H9 (cell line): ENCODE measurements around the gene FAM193B. TPM values are rescaled to one million over a fixed set of nuclear protein-coding genes. Genes with fewer than 3 reads are reported as not detected.

ENCODE experiments used
- DNase-seq: peaks from one replicate; pipeline ENCODE4 v3.0.0-alpha.2; 2017
- H2AFZ ChIP-seq: one replicate; pipeline ENCODE4 v1.6.1; 2013; ENCODE audit warnings: mild to moderate bottlenecking, low read length, control low read depth, moderate library complexity
- H2AK5ac ChIP-seq: 2 replicates; pipeline ENCODE4 v1.6.1; 2013; ENCODE audit warnings: low read length, control low read depth, mixed read lengths; ENCODE audit not compliant: insufficient read length
- H2BK120ac ChIP-seq: one replicate; pipeline ENCODE4 v1.6.1; 2013; ENCODE audit warnings: low read depth, mild to moderate bottlenecking, low read length, control low read depth, inconsistent platforms; ENCODE audit not compliant: poor library complexity, severe bottlenecking
- H2BK12ac ChIP-seq: 2 replicates; pipeline ENCODE4 v1.6.1; 2013; ENCODE audit warnings: low read length, control low read depth, mixed read lengths, low read depth; ENCODE audit not compliant: insufficient read length
- H2BK15ac ChIP-seq: 2 replicates; pipeline ENCODE4 v1.6.1; 2013; ENCODE audit warnings: low read depth, low read length, control low read depth
- H2BK20ac ChIP-seq: one replicate; pipeline ENCODE4 v1.6.1; 2013; ENCODE audit warnings: low read depth, mild to moderate bottlenecking, low read length, control low read depth, inconsistent platforms; ENCODE audit not compliant: poor library complexity, severe bottlenecking
- H2BK5ac ChIP-seq: 2 replicates; pipeline ENCODE4 v1.6.1; 2013; ENCODE audit warnings: low read length, control low read depth, mixed read lengths; ENCODE audit not compliant: insufficient read length
- H3K14ac ChIP-seq: 2 replicates; pipeline ENCODE4 v1.6.1; 2013; ENCODE audit warnings: low read length, control low read depth; ENCODE audit not compliant: insufficient read depth
- H3K18ac ChIP-seq: 2 replicates; pipeline ENCODE4 v1.6.1; 2013; ENCODE audit warnings: low read depth, mild to moderate bottlenecking, mixed read lengths, low read length, control low read depth; ENCODE audit not compliant: insufficient read length
- H3K23ac ChIP-seq: 2 replicates; pipeline ENCODE4 v1.6.1; 2013; ENCODE audit warnings: low read length, control low read depth, mixed read lengths, low read depth; ENCODE audit not compliant: insufficient read length
- H3K23me2 ChIP-seq: 2 replicates; pipeline ENCODE4 v1.6.1; 2013; ENCODE audit warnings: low read depth, mild to moderate bottlenecking, mixed read lengths, low read length, control low read depth; ENCODE audit not compliant: insufficient read length, poor library complexity, severe bottlenecking
- H3K27ac ChIP-seq: 2 replicates; pipeline ENCODE4 v1.5.1; 2013; ENCODE audit warnings: low read length, control low read depth, mixed read lengths, low read depth; ENCODE audit not compliant: insufficient read length
- H3K27me3 ChIP-seq: 2 replicates; pipeline ENCODE4 v1.6.1; 2013; ENCODE audit warnings: low read length, control low read depth, inconsistent platforms; ENCODE audit not compliant: insufficient read depth
- H3K4ac ChIP-seq: 2 replicates; pipeline ENCODE4 v1.6.1; 2013; ENCODE audit warnings: low read depth, mild to moderate bottlenecking, control low read depth, inconsistent platforms, low read length, moderate library complexity
- H3K4me1 ChIP-seq: 2 replicates; pipeline ENCODE4 v1.6.1; 2013; ENCODE audit warnings: low read length, control low read depth, inconsistent platforms; ENCODE audit not compliant: insufficient read depth
- H3K4me2 ChIP-seq: 2 replicates; pipeline ENCODE4 v1.6.1; 2013; ENCODE audit warnings: low read length, control low read depth, mixed read lengths; ENCODE audit not compliant: insufficient read length, insufficient read depth
- H3K56ac ChIP-seq: 2 replicates; pipeline ENCODE4 v1.6.1; 2013; ENCODE audit warnings: low read depth, mild to moderate bottlenecking, mixed read lengths, low read length, control low read depth; ENCODE audit not compliant: insufficient read length
- H3K79me1 ChIP-seq: 2 replicates; pipeline ENCODE4 v1.6.1; 2013; ENCODE audit warnings: low read depth, mild to moderate bottlenecking, moderate library complexity, low read length, control low read depth, inconsistent platforms; ENCODE audit not compliant: insufficient read depth, poor library complexity, severe bottlenecking
- H3K79me2 ChIP-seq: 2 replicates; pipeline ENCODE4 v1.6.1; 2013; ENCODE audit warnings: low read length, control low read depth, inconsistent platforms; ENCODE audit not compliant: insufficient read depth
- H3K9ac ChIP-seq: 2 replicates; pipeline ENCODE4 v1.6.1; 2013; ENCODE audit warnings: low read length, control low read depth, mixed read lengths; ENCODE audit not compliant: insufficient read length; ENCODE audit errors: extremely low read depth
- H3K9me3 ChIP-seq: one replicate; pipeline ENCODE4 v1.6.1; 2013; ENCODE audit warnings: low read depth, low read length, inconsistent platforms; ENCODE audit not compliant: control insufficient read depth
- H3T11ph ChIP-seq: one replicate; pipeline ENCODE4 v1.6.1; 2013; ENCODE audit warnings: mild to moderate bottlenecking, low read length, control low read depth, inconsistent platforms
- H4K20me1 ChIP-seq: one replicate; pipeline ENCODE4 v1.6.1; 2013; ENCODE audit not compliant: control insufficient read depth, insufficient read length, insufficient read depth
- H4K5ac ChIP-seq: 2 replicates; pipeline ENCODE4 v1.6.1; 2013; ENCODE audit warnings: low read depth, mild to moderate bottlenecking, mixed read lengths, low read length, control low read depth; ENCODE audit not compliant: insufficient read length
- H4K8ac ChIP-seq: replicated peaks from 2 replicates; pipeline ENCODE4 v1.6.1; 2013; ENCODE audit warnings: low read length, control low read depth, mixed read lengths, low read depth; ENCODE audit not compliant: insufficient read length
- H4K91ac ChIP-seq: 2 replicates; pipeline ENCODE4 v1.6.1; 2013; ENCODE audit warnings: low read depth, mild to moderate bottlenecking, moderate library complexity, mixed read lengths, low read length, control low read depth; ENCODE audit not compliant: insufficient read length
- H3K27ac Mint-ChIP-seq, 3 experiments: 2 replicates in 2 of 3; 3 replicates in 1 of 3; pipeline ENCODE4 v1.8.0; 2020 to 2021; ENCODE audit warnings: mixed read lengths in 3 of 3, mild to moderate bottlenecking in 1 of 3, moderate library complexity in 1 of 3
- H3K27me3 Mint-ChIP-seq: 2 replicates; pipeline ENCODE4 v1.8.0; 2021; ENCODE audit warnings: low read depth, mild to moderate bottlenecking, moderate library complexity, mixed read lengths
- H3K36me3 Mint-ChIP-seq, 3 experiments: 2 replicates in 2 of 3; 3 replicates in 1 of 3; pipeline ENCODE4 v1.8.0; 2020 to 2021; ENCODE audit warnings: low read depth in 3 of 3, mixed read lengths in 3 of 3; ENCODE audit not compliant: insufficient read depth in 1 of 3
- H3K4me1 Mint-ChIP-seq, 2 experiments: 2 replicates each; pipeline ENCODE4 v1.8.0; 2020; ENCODE audit warnings: mixed read lengths in 2 of 2
- H3K4me3 Mint-ChIP-seq, 2 experiments: 2 replicates in 1 of 2; 3 replicates in 1 of 2; pipeline ENCODE4 v1.8.0; 2020 to 2021; ENCODE audit warnings: mild to moderate bottlenecking in 2 of 2, mixed read lengths in 2 of 2, moderate library complexity in 1 of 2
- H3K9me3 Mint-ChIP-seq, 2 experiments: 2 replicates in 1 of 2; 3 replicates in 1 of 2; pipeline ENCODE4 v1.8.0; 2020; ENCODE audit warnings: mild to moderate bottlenecking in 2 of 2, mixed read lengths in 2 of 2, moderate library complexity in 1 of 2
- WGBS: extraction: QIAGEN DNeasy Blood & Tissue Kit; methylation state at CpG from one replicate; pipeline ENCODE4 v1.1.7; 2013; ENCODE audit warnings: missing lambda C conversion rate, low lambda C conversion rate, mixed read lengths; ENCODE audit not compliant: insufficient read length; ENCODE audit errors: extremely low coverage; 5-methylcytosine and 5-hydroxymethylcytosine counted together
- total RNA-seq: library from RNA; stranded (reverse); gene quantifications from 2 replicates; pipeline ENCODE4 v1.2.1, GENCODE V29; 2021
- TF ChIP-seq, protein P1 (sequence below): fragments of 200-600 bp; sonication (generic); conservative IDR thresholded peaks from 3 replicates; pipeline ENCODE4 v1.8.0; 2021; ENCODE audit warnings: antibody characterized with exemption, mild to moderate bottlenecking

The FAM193B gene
- total RNA-seq, 1 experiment from 2014 or later: 71.5 TPM

DNA sequence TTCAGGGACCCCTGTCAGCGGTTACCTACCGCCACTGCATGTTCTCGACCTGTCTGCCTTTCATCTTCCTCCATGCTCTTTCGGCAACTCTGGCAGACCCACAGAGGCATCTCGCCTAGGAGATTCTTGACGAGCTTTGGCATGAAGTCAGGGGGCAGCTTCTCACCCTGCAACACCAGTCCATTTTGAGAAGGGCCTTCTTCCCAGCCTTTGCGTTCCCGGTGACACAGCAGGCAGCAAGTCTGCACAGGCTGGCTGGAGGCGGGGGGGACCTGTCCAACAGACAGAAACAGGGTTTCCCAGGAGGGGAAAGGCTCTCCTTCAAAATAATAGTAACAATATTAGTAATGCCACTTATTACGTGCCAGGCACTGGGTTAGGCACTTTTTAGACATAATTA lies 15.5 kb downstream of the FAM193B start:
- peaks cover 6% of the 10 kb centered on the region for H3K79me1 ChIP-seq
- no peak overlapping the region for H3T11ph ChIP-seq
- no peak overlapping the region for H4K5ac ChIP-seq
- H2BK15ac ChIP-seq: no peak overlapping the region
- Mint-ChIP-seq H3K36me3 (peaks cover 22 to 54% (median 48%) of the 10 kb centered on the region in 3 experiments; a peak in 6 of 7 replicates), H3K4me3 (no peak overlapping the region), H3K9me3 (no peaks in the 10 kb centered on the region), H3K4me1 (no peaks in the 10 kb centered on the region), H3K27me3 (no peaks in the 10 kb centered on the region), H3K27ac (no peak overlapping the region; a peak in 1 of 7 replicates)
- H3K23ac ChIP-seq: no peak overlapping the region
- H2BK20ac ChIP-seq: no peak overlapping the region
- no peak overlapping the region for H2BK120ac ChIP-seq
- H3K79me2 ChIP-seq: peaks cover 4% of the 10 kb centered on the region; the same call in 1 of the 2 replicates
- no peaks in the 10 kb centered on the region for H3K9me3 ChIP-seq
- no peaks in the 10 kb centered on the region for H4K20me1 ChIP-seq
- H4K91ac ChIP-seq: no peak overlapping the region
- H3K18ac ChIP-seq: no peak overlapping the region
- no peaks in the 10 kb centered on the region for H3K27me3 ChIP-seq
- no peak overlapping the region for H4K8ac ChIP-seq
- DNase-seq: no peak
- no peak overlapping the region for H2BK12ac ChIP-seq
- no peak overlapping the region for H3K9ac ChIP-seq
- no peak overlapping the region for H3K56ac ChIP-seq
- no peak overlapping the region for H2AFZ ChIP-seq
- H2AK5ac ChIP-seq: no peak overlapping the region
- H3K14ac ChIP-seq: no peak overlapping the region
- H2BK5ac ChIP-seq: no peak overlapping the region
- no peak overlapping the region for H3K27ac ChIP-seq
- no peak overlapping the region for H3K4ac ChIP-seq
- no peak overlapping the region for H3K4me2 ChIP-seq
- H3K4me1 ChIP-seq: no peaks in the 10 kb centered on the region
- WGBS: no CpG with 5 or more reads among the region's 10 CpGs
- TF ChIP-seq, protein P1, sequence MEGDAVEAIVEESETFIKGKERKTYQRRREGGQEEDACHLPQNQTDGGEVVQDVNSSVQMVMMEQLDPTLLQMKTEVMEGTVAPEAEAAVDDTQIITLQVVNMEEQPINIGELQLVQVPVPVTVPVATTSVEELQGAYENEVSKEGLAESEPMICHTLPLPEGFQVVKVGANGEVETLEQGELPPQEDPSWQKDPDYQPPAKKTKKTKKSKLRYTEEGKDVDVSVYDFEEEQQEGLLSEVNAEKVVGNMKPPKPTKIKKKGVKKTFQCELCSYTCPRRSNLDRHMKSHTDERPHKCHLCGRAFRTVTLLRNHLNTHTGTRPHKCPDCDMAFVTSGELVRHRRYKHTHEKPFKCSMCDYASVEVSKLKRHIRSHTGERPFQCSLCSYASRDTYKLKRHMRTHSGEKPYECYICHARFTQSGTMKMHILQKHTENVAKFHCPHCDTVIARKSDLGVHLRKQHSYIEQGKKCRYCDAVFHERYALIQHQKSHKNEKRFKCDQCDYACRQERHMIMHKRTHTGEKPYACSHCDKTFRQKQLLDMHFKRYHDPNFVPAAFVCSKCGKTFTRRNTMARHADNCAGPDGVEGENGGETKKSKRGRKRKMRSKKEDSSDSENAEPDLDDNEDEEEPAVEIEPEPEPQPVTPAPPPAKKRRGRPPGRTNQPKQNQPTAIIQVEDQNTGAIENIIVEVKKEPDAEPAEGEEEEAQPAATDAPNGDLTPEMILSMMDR: no peak
- H3K23me2 ChIP-seq: no peaks in the 10 kb centered on the region
